Right lobe of liver (tissue), 6 donors: ENCODE results near the gene LENEP. TPM values are rescaled to one million over a fixed set of nuclear protein-coding genes. Genes with fewer than 3 reads are reported as not detected.

Source experiments
- ATAC-seq, 4 donors: fragments of 200-7000 bp; cut with Tn5 transposase; one replicate each; pipeline ENCODE4 v1.9.1; 2020; ENCODE audit warnings: mild to moderate bottlenecking in 4 of 4, moderate library complexity in 4 of 4
- DNase-seq, 3 donors: peaks; one replicate each; pipeline ENCODE4 v3.0.0-alpha.2; 2020
- H3K27ac ChIP-seq, 3 donors: fragments of 200-600 bp; one replicate each; pipeline ENCODE4 v1.8.0; 2022
- H3K27me3 ChIP-seq, 2 donors: fragments of 200-600 bp; one replicate each; pipeline ENCODE4 v1.8.0; 2022
- H3K36me3 ChIP-seq, 4 donors: fragments of 200-600 bp; sonication (generic) in 1 of 4; one replicate each; pipeline versions ENCODE4 v1.5.1 to v1.8.0; 2017 to 2022; ENCODE audit warnings: control low read depth in 1 of 4
- H3K4me1 ChIP-seq, 4 donors: fragments of 200-600 bp; sonication (generic) in 1 of 4; one replicate each; pipeline versions ENCODE4 v1.5.1 to v1.8.0; 2017 to 2022; ENCODE audit warnings: control low read depth in 1 of 4
- H3K4me3 ChIP-seq, 3 donors: fragments of 200-600 bp; one replicate each; pipeline ENCODE4 v1.8.0; 2022
- H3K9me3 ChIP-seq, 4 donors: fragments of 200-600 bp; sonication (generic) in 1 of 4; one replicate each; pipeline versions ENCODE4 v1.5.1 to v1.8.0; 2017 to 2022; ENCODE audit warnings: control low read depth in 1 of 4
- POLR2A ChIP-seq: fragments of 450-650 bp; IDR thresholded peaks from one replicate; pipeline ENCODE4 v1.6.1; 2017; ENCODE audit warnings: antibody characterized with exemption, mild to moderate bottlenecking
- WGBS: methylation state at CpG from one replicate; pipeline ENCODE4 v1.1.6; 2018; ENCODE audit warnings: low coverage, low lambda C conversion rate; ENCODE audit not compliant: insufficient coverage; ENCODE audit errors: missing lambda C conversion rate; 5-methylcytosine and 5-hydroxymethylcytosine counted together
- intact Hi-C, 2 donors: fragments of 100-400 bp; cut with DNase I; formaldehyde crosslinking; loops; one replicate each; pipeline versions ENCODE4 v1.11.2 to v1.14.1; 2022
- total RNA-seq, 6 experiments: library from RNA; depleted of rRNA in 2 of 6; stranded (reverse); fragments of >200 nt in 2 of 6; fragmentation: NEBNext Ultra II Directional in 3 of 6; extraction: Animal tissue kit (Norgen Biotek cat#: 25700) in 3 of 6; gene quantifications; one replicate each; pipeline versions ENCODE4 v1.1.0 to v1.2.4, GENCODE V29; 2016 to 2023
- TF ChIP-seq, protein P1 (sequence below), 4 donors: fragments of 200-600 bp in 3 of 4; fragments of 450-650 bp in 1 of 4; IDR thresholded peaks; one replicate each; pipeline versions ENCODE4 v1.5.1 to v1.8.0; 2016 to 2022; ENCODE audit warnings: antibody characterized with exemption in 4 of 4, mild to moderate bottlenecking in 2 of 4
- donor health status: DM: no; HTN: yes; CAD: no.
- donor health status: DM: no; HTN: no; CAD: no.
- donor health status: DM: no; HTN: no; CAD: no.
- donor health status: DM: no; HTN: yes; CAD: no.
- donor health status: DM: no; HTN: yes; CAD: no.

LENEP gene
- total RNA-seq, 6 experiments from 2014 or later, result not detected

DNA sequence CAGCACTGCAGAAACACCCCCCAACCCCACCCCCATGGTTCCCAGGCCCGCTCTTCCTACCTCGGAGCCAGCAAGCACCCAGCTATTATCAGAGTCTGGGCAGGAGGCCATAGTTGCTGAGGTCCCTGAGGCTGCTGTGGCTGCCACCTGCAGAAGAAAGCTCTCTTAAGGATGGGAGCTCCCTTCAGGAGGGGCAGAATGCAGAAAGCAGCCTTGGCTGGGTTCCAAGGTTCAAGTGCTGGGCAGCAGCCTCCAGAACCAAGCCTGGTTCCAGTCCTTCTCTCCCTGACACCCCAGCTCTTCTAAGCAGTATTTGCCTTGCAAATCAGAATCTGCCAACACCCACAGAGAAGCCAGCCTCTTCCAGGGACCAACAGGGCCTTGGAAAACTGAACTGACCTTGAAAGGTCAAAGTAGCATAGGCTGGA lies 39.8 kb upstream of the LENEP start:
- no peak overlapping the region for H3K4me3 ChIP-seq
- H3K4me1 ChIP-seq, result peaks cover 0 to 25% (median 4%) of the 10 kb centered on the region in 4 donors
- ATAC-seq (no peak), DNase-seq (no peak)
- TF ChIP-seq POLR2A, result no peak
- TF ChIP-seq, protein P1, sequence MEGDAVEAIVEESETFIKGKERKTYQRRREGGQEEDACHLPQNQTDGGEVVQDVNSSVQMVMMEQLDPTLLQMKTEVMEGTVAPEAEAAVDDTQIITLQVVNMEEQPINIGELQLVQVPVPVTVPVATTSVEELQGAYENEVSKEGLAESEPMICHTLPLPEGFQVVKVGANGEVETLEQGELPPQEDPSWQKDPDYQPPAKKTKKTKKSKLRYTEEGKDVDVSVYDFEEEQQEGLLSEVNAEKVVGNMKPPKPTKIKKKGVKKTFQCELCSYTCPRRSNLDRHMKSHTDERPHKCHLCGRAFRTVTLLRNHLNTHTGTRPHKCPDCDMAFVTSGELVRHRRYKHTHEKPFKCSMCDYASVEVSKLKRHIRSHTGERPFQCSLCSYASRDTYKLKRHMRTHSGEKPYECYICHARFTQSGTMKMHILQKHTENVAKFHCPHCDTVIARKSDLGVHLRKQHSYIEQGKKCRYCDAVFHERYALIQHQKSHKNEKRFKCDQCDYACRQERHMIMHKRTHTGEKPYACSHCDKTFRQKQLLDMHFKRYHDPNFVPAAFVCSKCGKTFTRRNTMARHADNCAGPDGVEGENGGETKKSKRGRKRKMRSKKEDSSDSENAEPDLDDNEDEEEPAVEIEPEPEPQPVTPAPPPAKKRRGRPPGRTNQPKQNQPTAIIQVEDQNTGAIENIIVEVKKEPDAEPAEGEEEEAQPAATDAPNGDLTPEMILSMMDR (IDR thresholded peaks at IDR 0.05), result no peak
- 73% methylated on average over 2 of the region's 2 CpGs for WGBS
- intact Hi-C loops, result loop anchor here in 1 of 2 donors (10.0 kb wide), 1 partner anchor 101 kb away; the partner anchor contains the start of gene ADAM15
- H3K27me3 ChIP-seq, result no peaks in the 10 kb centered on the region
- no peaks in the 10 kb centered on the region for H3K9me3 ChIP-seq
- peaks cover 0 to 4% (median under 1%) of the 10 kb centered on the region in 4 donors for H3K36me3 ChIP-seq
- no peak overlapping the region for H3K27ac ChIP-seq

DNA sequence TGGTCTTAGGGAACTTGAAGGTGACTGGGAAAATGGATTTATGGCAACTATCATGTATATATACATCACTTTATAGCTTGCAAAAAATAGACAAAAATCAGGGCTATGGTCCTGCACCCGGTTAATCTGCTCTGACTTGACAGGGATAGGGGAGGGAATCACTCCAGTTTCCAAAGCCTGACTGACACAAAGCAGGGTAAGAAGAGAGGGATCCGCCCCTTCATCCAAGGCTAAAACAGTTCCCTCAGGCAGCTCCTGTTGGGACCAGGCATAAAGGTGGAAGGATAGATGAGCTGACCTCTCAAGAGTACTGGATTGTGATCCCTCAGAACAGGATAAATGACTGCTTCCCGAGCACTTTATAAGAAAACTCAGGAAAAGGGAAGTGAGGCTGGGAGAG lies 38.8 kb upstream of the LENEP start:
- Histone ChIP-seq H3K9me3 (no peaks in the 10 kb centered on the region), H3K36me3 (peaks cover 0 to 11% (median 2%) of the 10 kb centered on the region in 4 donors), H3K27ac (peak overlapping the region in 1 of 3 donors; percentile 74), H3K4me1 (peaks cover 0 to 25% (median 4%) of the 10 kb centered on the region in 4 donors), H3K27me3 (no peaks in the 10 kb centered on the region), H3K4me3 (no peak overlapping the region)
- DNase-seq (no peak), ATAC-seq (no peak)
- intact Hi-C loops, result loop anchor here in 1 of 2 donors (10.0 kb wide), 1 partner anchor 100 kb away; the partner anchor contains the start of gene ADAM15
- 87% methylated on average over 2 of the region's 3 CpGs for WGBS
- TF ChIP-seq POLR2A, result no peak
- TF ChIP-seq, protein P1 (IDR thresholded peaks at IDR 0.05), result no peak

DNA sequence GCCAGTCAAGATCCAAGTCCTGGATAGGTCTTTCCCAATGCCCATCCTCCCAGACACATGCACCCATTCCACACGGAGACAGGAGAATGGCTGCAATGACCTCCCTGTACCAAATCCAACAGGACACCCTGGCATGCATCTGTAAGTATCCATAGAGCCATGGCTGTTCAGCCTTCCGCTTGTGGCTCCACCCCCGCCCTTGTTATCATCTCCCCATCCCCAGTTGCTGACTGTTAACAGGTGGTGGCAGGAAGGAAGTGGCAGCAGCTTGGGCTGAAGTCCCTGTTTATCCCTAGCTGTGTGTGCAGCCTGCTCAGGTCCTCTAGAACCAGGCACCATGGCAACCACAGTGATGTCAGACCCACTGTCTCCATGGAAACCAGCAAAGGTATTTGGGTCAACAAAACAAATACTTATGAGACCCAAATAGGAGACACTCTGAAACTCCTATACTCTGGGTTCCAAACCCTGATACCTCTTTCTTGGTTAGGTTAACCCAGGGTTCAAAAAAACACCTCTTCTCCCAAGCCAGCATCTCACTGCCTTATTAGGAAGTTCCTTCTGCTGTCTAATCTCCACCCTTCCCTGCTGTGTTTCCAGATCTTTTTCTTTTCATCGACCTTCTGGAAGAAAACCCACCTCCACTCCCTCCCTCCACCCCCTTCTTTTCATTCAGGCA lies 38.2 kb upstream of the LENEP start:
- intact Hi-C loops, result loop anchor here in 1 of 2 donors (10.0 kb wide), 1 partner anchor 100 kb away; the partner anchor contains the start of gene ADAM15
- TF ChIP-seq, protein P1 (IDR thresholded peaks at IDR 0.05), result no peak
- TF ChIP-seq POLR2A, result no peak
- WGBS, result 14% methylated on average over 3 of the region's 4 CpGs
- Histone ChIP-seq H3K36me3 (peaks cover 0 to 12% (median 2%) of the 10 kb centered on the region in 4 donors), H3K4me3 (peak overlapping the region; percentile 35 to 66 (median 54)), H3K4me1 (peaks cover 0 to 25% (median 4%) of the 10 kb centered on the region in 4 donors), H3K9me3 (no peaks in the 10 kb centered on the region), H3K27ac (peak overlapping the region; percentile 35 to 74 (median 60)), H3K27me3 (no peaks in the 10 kb centered on the region)
- ATAC-seq (peak in 3 of 4 donors; percentile 16 to 39 (median 28)), DNase-seq (peak in 1 of 3 donors; percentile 48)

DNA sequence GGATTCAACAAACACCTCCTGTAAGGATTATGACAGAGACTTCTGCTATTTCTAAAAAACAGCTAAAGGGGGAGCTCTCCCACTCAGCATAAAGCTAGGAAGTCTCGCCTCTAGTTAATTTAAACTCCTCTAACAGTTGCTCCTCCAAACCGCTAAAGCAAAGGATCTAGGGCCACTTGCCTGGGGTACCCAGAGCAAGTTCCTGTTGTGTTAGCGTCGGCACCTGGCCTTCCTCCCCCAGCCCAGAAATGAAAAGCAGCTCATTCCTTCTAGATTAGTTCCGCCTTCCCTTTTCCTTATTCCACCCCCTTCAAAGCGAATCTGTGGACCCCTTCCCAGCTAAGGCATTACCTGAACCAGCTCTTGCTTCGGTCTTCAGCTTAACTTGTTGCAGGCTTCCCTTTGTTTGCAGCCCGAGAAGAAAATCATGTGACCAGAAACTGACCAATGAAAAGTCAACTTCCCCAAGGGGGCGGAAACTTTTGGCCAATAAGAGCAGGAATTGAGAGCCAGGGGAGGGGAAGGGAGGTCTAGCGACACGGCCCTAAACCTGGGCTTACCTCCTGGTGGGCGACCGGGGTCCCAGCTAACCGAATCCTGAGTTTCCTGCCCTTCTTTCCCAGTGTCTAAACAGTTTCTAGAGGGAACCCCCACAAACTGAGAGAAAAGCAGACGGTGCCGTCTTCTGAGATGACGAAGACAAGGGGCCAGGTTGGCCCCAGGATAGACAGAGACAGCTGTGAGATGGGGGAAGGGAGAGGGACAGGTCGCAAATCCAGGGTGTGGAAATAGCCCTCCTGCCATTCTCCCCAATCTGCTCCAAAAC lies 37.5 kb upstream of the LENEP start, which contains the start of gene PBXIP1:
Gene PBXIP1 (minus strand): TSS at position 382 of the 826 bp plus-strand sequence. CDS start 2,378 bp downstream, outside the sequence.
- Histone ChIP-seq H3K27me3 (no peaks in the 10 kb centered on the region), H3K4me3 (peak within 1 kb of the TSS; percentile 35 to 66 (median 54)), H3K4me1 (peaks cover 0 to 32% (median 4%) of the 10 kb centered on the region in 4 donors), H3K27ac (peak within 1 kb of the TSS; percentile 35 to 74 (median 60)), H3K36me3 (peaks cover 0 to 12% (median 2%) of the 10 kb centered on the region in 4 donors), H3K9me3 (no peaks in the 10 kb centered on the region)
- DNase-seq (peak; percentile 58 to 85 (median 59)), ATAC-seq (peak; percentile 84 to 92 (median 86))
- intact Hi-C loops, result loop anchor here in 1 of 2 donors (10.0 kb wide), 1 partner anchor 99 kb away; the partner anchor contains the start of gene ADAM15
- 0% methylated on average over 18 of the region's 18 CpGs for WGBS
- TF ChIP-seq, protein P1 (IDR thresholded peaks at IDR 0.05), result peak in 2 of 4 donors; percentile 11 to 30
- peak; percentile 15 for TF ChIP-seq POLR2A
